Gastroesophageal sphincter (tissue), 3 donors: ENCODE data around the gene UST.
A peak's percentile ranks its signal among the peaks of the same experiment; 100 is the strongest.

Source experiments
- CTCF ChIP-seq, 4 experiments: fragments of 200-600 bp in 2 of 4; fragments of 450-650 bp in 2 of 4; sonication (generic) in 1 of 4; IDR thresholded peaks; one replicate each; pipeline ENCODE4 v1.5.1; 2017 to 2019; ENCODE audit warnings: antibody characterized with exemption in 4 of 4, mild to moderate bottlenecking in 2 of 4, moderate library complexity in 2 of 4
- EP300 ChIP-seq: sonication (generic); formaldehyde crosslinking; IDR thresholded peaks from one replicate; pipeline ENCODE4 v1.6.1; 2017; ENCODE audit warnings: antibody characterized with exemption, mild to moderate bottlenecking
- POLR2A ChIP-seq, 2 donors: fragments of 450-650 bp; IDR thresholded peaks; one replicate each; pipeline ENCODE4 v1.6.1; 2017; ENCODE audit warnings: antibody characterized with exemption in 2 of 2, mild to moderate bottlenecking in 2 of 2, moderate library complexity in 1 of 2
- POLR2AphosphoS5 ChIP-seq: sonication (generic); formaldehyde crosslinking; IDR thresholded peaks from one replicate; pipeline ENCODE4 v1.6.1; 2017; ENCODE audit warnings: antibody characterized with exemption

GRCh38 chr6:148885136-148885865 lies 138.5 kb downstream of the UST start:
- TF ChIP-seq EP300, result no peak
- TF ChIP-seq CTCF (IDR thresholded peaks at IDR 0.05), result no peak
- TF ChIP-seq POLR2A (IDR thresholded peaks at IDR 0.05), result no peak
- TF ChIP-seq POLR2AphosphoS5, result peak; percentile 39
